Left lung (tissue), 10 donors: Measurements from ENCODE around the gene SHISA4. TPM values are rescaled to one million over a fixed set of nuclear protein-coding genes. Genes with fewer than 3 reads are reported as not detected.

Source experiments
- ATAC-seq: fragments of 200-7000 bp; cut with Tn5 transposase; one replicate; pipeline ENCODE4 v1.9.1; 2020; ENCODE audit warnings: moderate library complexity
- DNase-seq, 4 donors: peaks; one replicate each; pipeline ENCODE4 v3.0.0-alpha.2; 2013 to 2020
- H3K27ac ChIP-seq, 2 donors: fragments of 200-600 bp; sonication (generic) in 1 of 2; one replicate each; pipeline versions ENCODE4 v1.5.0 to v1.8.0; 2020 to 2021
- H3K27me3 ChIP-seq, 2 donors: fragments of 200-600 bp; sonication (generic) in 1 of 2; one replicate each; pipeline versions ENCODE4 v1.5.0 to v1.8.0; 2020 to 2021
- H3K36me3 ChIP-seq, 2 donors: fragments of 200-600 bp; sonication (generic) in 1 of 2; one replicate each; pipeline versions ENCODE4 v1.5.0 to v1.8.0; 2020 to 2021
- H3K4me1 ChIP-seq, 2 donors: fragments of 200-600 bp; one replicate each; pipeline ENCODE4 v1.8.0; 2021
- H3K4me3 ChIP-seq, 2 donors: fragments of 200-600 bp; sonication (generic) in 1 of 2; one replicate each; pipeline versions ENCODE4 v1.5.0 to v1.8.0; 2020 to 2021; ENCODE audit warnings: mild to moderate bottlenecking in 1 of 2
- H3K9me3 ChIP-seq, 2 donors: fragments of 200-600 bp; sonication (generic) in 1 of 2; one replicate each; pipeline versions ENCODE4 v1.5.0 to v1.8.0; 2020 to 2021
- intact Hi-C, 2 donors: fragments of 100-400 bp; cut with DNase I; formaldehyde crosslinking; loops; one replicate each; pipeline versions ENCODE4 v1.11.2 to v1.14.2; 2022
- polyA plus RNA-seq, 6 donors: library from polyadenylated mRNA; unstranded; fragments of 120-200 nt; gene quantifications; one replicate each; pipeline ENCODE4 v1.2.1, GENCODE V29; 2013; ENCODE audit not compliant: insufficient read length in 6 of 6
- total RNA-seq, 2 donors: library from RNA; stranded (reverse); fragmentation: NEBNext Ultra II Directional; extraction: Animal tissue kit (Norgen Biotek cat#: 25700); gene quantifications; one replicate each; pipeline ENCODE4 v1.2.1, GENCODE V29; 2021
- TF ChIP-seq, protein P1 (sequence below), 2 donors: fragments of 200-600 bp; sonication (generic) in 1 of 2; IDR thresholded peaks; one replicate each; pipeline versions ENCODE4 v1.5.0 to v1.8.0; 2021; ENCODE audit warnings: antibody characterized with exemption in 2 of 2
- donor health status: DM: no; HTN: yes; CAD: no.
- donor health status: DM: no; HTN: no; CAD: no.

Gene SHISA4
- total and polyA plus RNA-seq, 8 donors: 12.7 to 26.1 (median 19.3) TPM

DNA sequence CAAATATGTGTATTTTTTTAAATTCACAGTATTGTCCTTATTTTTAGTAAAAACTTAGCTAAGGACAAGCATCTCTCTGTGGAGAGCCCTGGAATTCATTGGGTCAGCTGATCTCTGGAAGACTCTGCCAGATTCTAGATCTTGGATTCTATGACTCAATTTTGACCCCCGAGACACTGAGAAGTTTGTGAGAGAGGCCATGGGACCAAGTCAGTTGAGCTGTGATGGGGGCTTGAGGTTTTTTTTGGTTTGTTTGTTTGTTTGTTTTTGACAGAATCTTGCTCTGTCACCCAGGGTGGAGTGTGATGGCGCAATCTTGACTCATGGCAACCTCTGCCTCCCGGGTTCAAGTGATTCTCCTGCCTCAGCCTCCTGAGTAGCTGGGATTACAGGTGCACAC, 13.5 kb downstream of the SHISA4 start:
- H3K4me3 ChIP-seq: no peak overlapping the region
- H3K36me3 ChIP-seq: no peaks in the 10 kb centered on the region
- DNase-seq (no peak), ATAC-seq (no peak)
- intact Hi-C loops: no loop called here
- no peaks in the 10 kb centered on the region for H3K9me3 ChIP-seq
- TF ChIP-seq, protein P1, sequence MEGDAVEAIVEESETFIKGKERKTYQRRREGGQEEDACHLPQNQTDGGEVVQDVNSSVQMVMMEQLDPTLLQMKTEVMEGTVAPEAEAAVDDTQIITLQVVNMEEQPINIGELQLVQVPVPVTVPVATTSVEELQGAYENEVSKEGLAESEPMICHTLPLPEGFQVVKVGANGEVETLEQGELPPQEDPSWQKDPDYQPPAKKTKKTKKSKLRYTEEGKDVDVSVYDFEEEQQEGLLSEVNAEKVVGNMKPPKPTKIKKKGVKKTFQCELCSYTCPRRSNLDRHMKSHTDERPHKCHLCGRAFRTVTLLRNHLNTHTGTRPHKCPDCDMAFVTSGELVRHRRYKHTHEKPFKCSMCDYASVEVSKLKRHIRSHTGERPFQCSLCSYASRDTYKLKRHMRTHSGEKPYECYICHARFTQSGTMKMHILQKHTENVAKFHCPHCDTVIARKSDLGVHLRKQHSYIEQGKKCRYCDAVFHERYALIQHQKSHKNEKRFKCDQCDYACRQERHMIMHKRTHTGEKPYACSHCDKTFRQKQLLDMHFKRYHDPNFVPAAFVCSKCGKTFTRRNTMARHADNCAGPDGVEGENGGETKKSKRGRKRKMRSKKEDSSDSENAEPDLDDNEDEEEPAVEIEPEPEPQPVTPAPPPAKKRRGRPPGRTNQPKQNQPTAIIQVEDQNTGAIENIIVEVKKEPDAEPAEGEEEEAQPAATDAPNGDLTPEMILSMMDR (IDR thresholded peaks at IDR 0.05): no peak
- peak overlapping the region in 1 of 2 donors; percentile 19 for H3K27ac ChIP-seq
- H3K27me3 ChIP-seq: no peaks in the 10 kb centered on the region
- no peaks in the 10 kb centered on the region for H3K4me1 ChIP-seq

- Histone ChIP-seq H3K27ac (peak overlapping the region in 1 of 2 donors; percentile 72), H3K4me1 (no peaks in the 10 kb centered on the region), H3K4me3 (no peak overlapping the region), H3K27me3 (no peaks in the 10 kb centered on the region), H3K36me3 (no peaks in the 10 kb centered on the region), H3K9me3 (no peaks in the 10 kb centered on the region)
- intact Hi-C loops: no loop called here
- ATAC-seq (no peak), DNase-seq (no peak)
- TF ChIP-seq, protein P1 (IDR thresholded peaks at IDR 0.05): no peak
These were observed 14.4 kb downstream of the SHISA4 start for GRCh38 chr1:201903135-201903534.

DNA sequence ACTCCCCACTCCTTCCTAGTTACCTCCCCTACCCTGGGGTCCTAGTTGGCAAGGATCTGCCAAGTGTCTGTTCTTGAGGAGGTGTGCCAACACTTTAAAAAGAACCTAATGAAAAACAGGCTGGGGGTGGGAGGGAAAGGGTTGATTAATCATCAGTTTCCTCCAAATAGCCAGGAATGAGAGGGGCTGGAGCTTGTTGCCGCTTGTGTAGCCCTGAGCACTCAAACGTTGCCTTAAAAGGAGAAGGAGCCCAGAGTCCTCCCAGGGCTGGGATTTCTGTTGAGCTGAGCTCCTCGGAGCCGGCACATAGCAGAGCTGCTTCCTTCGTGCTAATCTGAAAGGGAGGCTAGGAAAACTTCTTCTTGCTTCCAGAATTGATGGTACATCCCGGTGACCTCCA, 15.9 kb downstream of the SHISA4 start:
- Histone ChIP-seq H3K4me1 (no peaks in the 10 kb centered on the region), H3K9me3 (no peaks in the 10 kb centered on the region), H3K36me3 (no peaks in the 10 kb centered on the region), H3K4me3 (no peak overlapping the region), H3K27ac (peak overlapping the region in 1 of 2 donors; percentile 72), H3K27me3 (no peaks in the 10 kb centered on the region)
- peak in 1 of 4 donors; percentile 21 for DNase-seq
- ATAC-seq: peak; percentile 66
- intact Hi-C loops: no loop called here
- TF ChIP-seq, protein P1 (IDR thresholded peaks at IDR 0.05): no peak

DNA sequence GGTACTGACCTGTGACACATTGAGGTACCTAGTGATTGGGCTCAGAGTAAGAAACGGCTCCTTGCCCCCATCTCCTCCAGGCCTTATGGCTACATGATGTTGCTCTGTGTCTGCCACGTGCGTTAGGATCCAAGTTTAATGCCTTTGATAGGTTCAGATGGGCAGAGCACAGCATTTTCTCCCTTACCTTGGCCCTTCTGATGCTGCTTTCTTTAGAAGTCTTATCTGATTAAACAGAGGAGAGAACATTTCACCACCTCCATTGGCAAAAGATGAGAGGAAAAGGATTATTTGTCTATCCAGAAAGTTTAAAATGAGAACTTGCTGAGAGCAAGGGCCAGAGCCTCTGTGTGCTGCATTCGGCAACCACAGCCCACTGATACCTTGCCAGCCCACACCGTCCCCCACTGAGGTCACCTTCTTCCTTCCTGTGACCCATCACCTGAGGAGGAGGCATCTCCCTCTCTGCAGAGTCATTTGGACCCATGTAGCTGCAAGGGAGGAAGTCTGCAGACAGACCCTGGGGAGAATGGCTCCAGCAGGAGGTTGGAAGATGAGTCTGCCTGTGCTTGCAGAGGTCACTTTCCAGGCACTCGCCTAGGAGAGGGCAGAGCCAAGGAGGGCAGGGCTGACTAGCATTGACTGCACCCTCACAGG, 16.7 kb downstream of the SHISA4 start:
- Histone ChIP-seq H3K27ac (peak overlapping the region in 1 of 2 donors; percentile 66), H3K27me3 (no peaks in the 10 kb centered on the region), H3K36me3 (no peaks in the 10 kb centered on the region), H3K9me3 (no peaks in the 10 kb centered on the region), H3K4me1 (no peaks in the 10 kb centered on the region), H3K4me3 (no peak overlapping the region)
- DNase-seq (no peak), ATAC-seq (no peak)
- intact Hi-C loops: no loop called here
- TF ChIP-seq, protein P1 (IDR thresholded peaks at IDR 0.05): no peak

- TF ChIP-seq, protein P1 (IDR thresholded peaks at IDR 0.05): no peak
- H3K9me3 ChIP-seq: no peaks in the 10 kb centered on the region
- H3K27ac ChIP-seq: no peak overlapping the region
- H3K36me3 ChIP-seq: no peaks in the 10 kb centered on the region
- H3K4me3 ChIP-seq: no peak overlapping the region
- DNase-seq (no peak), ATAC-seq (no peak)
- H3K27me3 ChIP-seq: no peaks in the 10 kb centered on the region
- no peaks in the 10 kb centered on the region for H3K4me1 ChIP-seq
- intact Hi-C loops: no loop called here
These were observed 17.6 kb downstream of the SHISA4 start for GRCh38 chr1:201906336-201906735.
